22Rv1 (cell line): ENCODE data around the gene KAZALD1.
A peak's percentile ranks its signal among the peaks of the same experiment; 100 is the strongest.

Experiments used
- H3K27ac ChIP-seq: fragments of 450-650 bp; 2 replicates; pipeline ENCODE4 v1.5.1; 2017
- CTCF ChIP-seq: fragments of 450-650 bp; IDR thresholded peaks from 2 replicates; pipeline ENCODE4 v1.5.1; 2017; ENCODE audit warnings: mild to moderate bottlenecking
- ZFX ChIP-seq: fragments of 450-650 bp; IDR thresholded peaks from 2 replicates; pipeline ENCODE4 v1.6.1; 2017; ENCODE audit warnings: antibody characterized with exemption, borderline replicate concordance

KAZALD1 gene

GRCh38 chr10:101044117-101044516 is 17.7 kb upstream of the KAZALD1 start:
- TF ChIP-seq ZFX (no peak), CTCF (no peak)
- peak overlapping the region; percentile 99 for H3K27ac ChIP-seq

GRCh38 chr10:101046332-101047238 is 15.2 kb upstream of the KAZALD1 start:
- TF ChIP-seq CTCF: no peak
- H3K27ac ChIP-seq: no peak overlapping the region

- no peak for TF ChIP-seq ZFX
- no peak for TF ChIP-seq CTCF
- H3K27ac ChIP-seq: no peak overlapping the region
Observed at GRCh38 chr10:101047268-101047667, 14.5 kb upstream of the KAZALD1 start.

- H3K27ac ChIP-seq: no peak overlapping the region
- TF ChIP-seq ZFX: no peak
- no peak for TF ChIP-seq CTCF
Observed at GRCh38 chr10:101047961-101048892, 13.6 kb upstream of the KAZALD1 start.

- TF ChIP-seq ZFX: no peak
- peak; percentile 93 for TF ChIP-seq CTCF
- no peak overlapping the region; the same call in 1 of the 2 replicates for H3K27ac ChIP-seq
Observed at GRCh38 chr10:101050208-101051069, 11.3 kb upstream of the KAZALD1 start.

GRCh38 chr10:101052285-101052684 is 9.5 kb upstream of the KAZALD1 start:
- TF ChIP-seq ZFX: no peak
- no peak for TF ChIP-seq CTCF
- H3K27ac ChIP-seq: peak overlapping the region; percentile 13; the same call in 1 of the 2 replicates
